Astrocyte (in vitro differentiated cells and primary cell): Measurements from ENCODE around the gene PTPA. TPM values are rescaled to one million over a fixed set of nuclear protein-coding genes. Genes with fewer than 3 reads are reported as not detected.

Experiments used
- DNase-seq: peaks from one replicate; pipeline ENCODE4 v3.0.0-alpha.2; 2010; ENCODE audit warnings: low read depth
- FAIRE-seq: peaks from 2 replicates; lab custom pipeline; 2011; peaks lifted over from hg19 to GRCh38; lab: Jason Lieb, UNC
- H2AFZ ChIP-seq: 2 replicates; pipeline ENCODE4 v1.6.0; 2012; ENCODE audit warnings: low read depth, low read length, inconsistent platforms
- H3K27ac ChIP-seq: 2 replicates; pipeline ENCODE4 v1.5.1; 2011; ENCODE audit warnings: low read depth, low read length, inconsistent platforms
- H3K27me3 ChIP-seq: 2 replicates; pipeline ENCODE4 v1.6.0; 2011; ENCODE audit warnings: low read length, inconsistent platforms; ENCODE audit not compliant: insufficient read depth
- H3K36me3 ChIP-seq: 2 replicates; pipeline ENCODE4 v1.5.1; 2011; ENCODE audit warnings: low read length, inconsistent platforms; ENCODE audit not compliant: insufficient read depth
- H3K4me1 ChIP-seq: 2 replicates; pipeline ENCODE4 v1.5.1; 2011; ENCODE audit warnings: low read length, inconsistent platforms; ENCODE audit not compliant: insufficient read depth
- H3K4me2 ChIP-seq: 2 replicates; pipeline ENCODE4 v1.6.0; 2012; ENCODE audit warnings: low read length, inconsistent platforms
- H3K4me3 ChIP-seq: 2 replicates; pipeline ENCODE4 v1.5.1; 2011; ENCODE audit warnings: low read depth, mild to moderate bottlenecking, low read length, inconsistent platforms; ENCODE audit not compliant: insufficient read depth
- H3K79me2 ChIP-seq: 2 replicates; pipeline ENCODE4 v1.6.0; 2012; ENCODE audit warnings: mild to moderate bottlenecking, low read length, inconsistent platforms; ENCODE audit not compliant: insufficient read depth
- H3K9ac ChIP-seq: 2 replicates; pipeline ENCODE4 v1.6.0; 2012; ENCODE audit warnings: mild to moderate bottlenecking, low read length, inconsistent platforms
- H3K9me3 ChIP-seq: 2 replicates; pipeline ENCODE4 v1.5.1; 2012; ENCODE audit warnings: low read depth, mild to moderate bottlenecking, low read length, inconsistent platforms; ENCODE audit not compliant: insufficient read depth
- H4K20me1 ChIP-seq: 2 replicates; pipeline ENCODE4 v1.6.0; 2012; ENCODE audit warnings: low read length, inconsistent platforms; ENCODE audit not compliant: insufficient read depth
- H3K27ac Mint-ChIP-seq: one replicate; pipeline ENCODE4 v1.8.0; 2021; ENCODE audit warnings: mild to moderate bottlenecking, mixed read lengths; ENCODE audit not compliant: unreplicated experiment
- H3K27me3 Mint-ChIP-seq: one replicate; pipeline ENCODE4 v1.8.0; 2021; ENCODE audit warnings: low read depth, mixed read lengths; ENCODE audit not compliant: unreplicated experiment
- H3K36me3 Mint-ChIP-seq: one replicate; pipeline ENCODE4 v1.8.0; 2021; ENCODE audit warnings: low read depth, mixed read lengths; ENCODE audit not compliant: unreplicated experiment
- H3K4me1 Mint-ChIP-seq: one replicate; pipeline ENCODE4 v1.8.0; 2021; ENCODE audit warnings: low read depth, mixed read lengths; ENCODE audit not compliant: unreplicated experiment
- H3K4me3 Mint-ChIP-seq: one replicate; pipeline ENCODE4 v1.8.0; 2021; ENCODE audit warnings: mild to moderate bottlenecking, moderate library complexity, mixed read lengths; ENCODE audit not compliant: unreplicated experiment
- H3K9me3 Mint-ChIP-seq: one replicate; pipeline ENCODE4 v1.8.0; 2021; ENCODE audit warnings: mild to moderate bottlenecking, mixed read lengths; ENCODE audit not compliant: unreplicated experiment
- CTCF ChIP-seq: IDR thresholded peaks from 2 replicates; pipeline ENCODE4 v1.5.1; 2011; ENCODE audit warnings: low read depth, mild to moderate bottlenecking, inconsistent platforms, low read length, moderate library complexity; ENCODE audit not compliant: insufficient read depth
- EZH2 ChIP-seq: IDR thresholded peaks from 2 replicates; pipeline ENCODE4 v1.6.1; 2012; ENCODE audit warnings: mild to moderate bottlenecking, low read length, inconsistent platforms; ENCODE audit not compliant: insufficient read depth
- total RNA-seq: library from RNA; stranded (reverse); gene quantifications from 2 replicates; pipeline ENCODE4 v1.2.1, GENCODE V29; 2021

The PTPA gene
- total RNA-seq, 1 donor from 2014 or later = 122 TPM

- Histone ChIP-seq H3K4me1 (peaks cover 15% of the 10 kb centered on the region), H3K27ac (no peak overlapping the region), H4K20me1 (peaks cover 42% of the 10 kb centered on the region), H3K9ac (no peak overlapping the region), H3K27me3 (no peaks in the 10 kb centered on the region), H3K9me3 (no peaks in the 10 kb centered on the region), H3K4me2 (no peak overlapping the region), H3K4me3 (no peak overlapping the region), H3K36me3 (no peaks in the 10 kb centered on the region), H2AFZ (no peak overlapping the region), H3K79me2 (peaks cover 71% of the 10 kb centered on the region)
- DNase-seq = no peak
- TF ChIP-seq CTCF (no peak), EZH2 (no peak)
- H3K27ac Mint-ChIP-seq = no peak overlapping the region
- no peak for FAIRE-seq
- H3K4me3 Mint-ChIP-seq = peak overlapping the region; percentile 50
- no peaks in the 10 kb centered on the region for H3K9me3 Mint-ChIP-seq
- H3K36me3 Mint-ChIP-seq = no peaks in the 10 kb centered on the region
- peaks cover 3% of the 10 kb centered on the region for H3K27me3 Mint-ChIP-seq
- peaks cover 2% of the 10 kb centered on the region for H3K4me1 Mint-ChIP-seq
Measured at GRCh38 chr9:129113645-129114304, 2.6 kb downstream of the PTPA start.

GRCh38 chr9:129118799-129119198 lies 7.6 kb downstream of the PTPA start:
- Histone ChIP-seq H3K79me2 (peaks cover 53% of the 10 kb centered on the region), H3K36me3 (no peaks in the 10 kb centered on the region), H3K4me1 (no peaks in the 10 kb centered on the region), H3K4me2 (no peak overlapping the region), H4K20me1 (peaks cover 59% of the 10 kb centered on the region), H3K9me3 (no peaks in the 10 kb centered on the region), H2AFZ (no peak overlapping the region), H3K9ac (no peak overlapping the region), H3K27ac (no peak overlapping the region), H3K27me3 (no peaks in the 10 kb centered on the region), H3K4me3 (no peak overlapping the region)
- H3K9me3 Mint-ChIP-seq = no peaks in the 10 kb centered on the region
- no peak overlapping the region for H3K4me3 Mint-ChIP-seq
- no peak for FAIRE-seq
- H3K27ac Mint-ChIP-seq = no peak overlapping the region
- H3K36me3 Mint-ChIP-seq = peaks cover 14% of the 10 kb centered on the region
- no peaks in the 10 kb centered on the region for H3K4me1 Mint-ChIP-seq
- TF ChIP-seq CTCF = no peak
- TF ChIP-seq EZH2 = no peak
- no peak for DNase-seq
- H3K27me3 Mint-ChIP-seq = no peaks in the 10 kb centered on the region

- no peak for TF ChIP-seq CTCF
- no peak for TF ChIP-seq EZH2
- peak; percentile 41 for FAIRE-seq
- peaks cover 57% of the 10 kb centered on the region for H4K20me1 ChIP-seq
- peaks cover 9% of the 10 kb centered on the region for H3K4me1 ChIP-seq
- H2AFZ ChIP-seq = no peak overlapping the region
- H3K9ac ChIP-seq = no peak overlapping the region
- Mint-ChIP-seq H3K27ac (no peak overlapping the region), H3K4me1 (no peaks in the 10 kb centered on the region), H3K36me3 (peaks cover 19% of the 10 kb centered on the region), H3K9me3 (no peaks in the 10 kb centered on the region), H3K27me3 (no peaks in the 10 kb centered on the region), H3K4me3 (no peak overlapping the region)
- no peak overlapping the region for H3K4me2 ChIP-seq
- peaks cover 2% of the 10 kb centered on the region for H3K36me3 ChIP-seq
- no peaks in the 10 kb centered on the region for H3K9me3 ChIP-seq
- H3K27me3 ChIP-seq = no peaks in the 10 kb centered on the region
- H3K27ac ChIP-seq = no peak overlapping the region
- no peak for DNase-seq
- H3K79me2 ChIP-seq = peaks cover 30% of the 10 kb centered on the region
- no peak overlapping the region for H3K4me3 ChIP-seq
Measured at GRCh38 chr9:129121483-129121882, 10.3 kb downstream of the PTPA start.
